Left renal cortex interstitium (tissue), 4 donors: ENCODE results near the gene EHBP1. TPM values are rescaled to one million over a fixed set of nuclear protein-coding genes. Genes with fewer than 3 reads are reported as not detected.
A peak's percentile ranks its signal among the peaks of the same experiment; 100 is the strongest.

ENCODE experiments used
- DNase-seq, 4 donors: peaks; one replicate each; pipeline ENCODE4 v3.0.0-alpha.2; 2013; ENCODE audit warnings: low read depth in 4 of 4, low spot score in 2 of 4, missing footprints in 1 of 4
- polyA plus RNA-seq, 4 donors: library from polyadenylated mRNA; unstranded; fragments of 120-200 nt; gene quantifications; one replicate each; pipeline ENCODE4 v1.2.1, GENCODE V29; 2013; ENCODE audit not compliant: insufficient read length in 4 of 4

The EHBP1 gene
- polyA plus RNA-seq, 4 donors: 40.8 to 55.7 (median 46.5) TPM

DNA sequence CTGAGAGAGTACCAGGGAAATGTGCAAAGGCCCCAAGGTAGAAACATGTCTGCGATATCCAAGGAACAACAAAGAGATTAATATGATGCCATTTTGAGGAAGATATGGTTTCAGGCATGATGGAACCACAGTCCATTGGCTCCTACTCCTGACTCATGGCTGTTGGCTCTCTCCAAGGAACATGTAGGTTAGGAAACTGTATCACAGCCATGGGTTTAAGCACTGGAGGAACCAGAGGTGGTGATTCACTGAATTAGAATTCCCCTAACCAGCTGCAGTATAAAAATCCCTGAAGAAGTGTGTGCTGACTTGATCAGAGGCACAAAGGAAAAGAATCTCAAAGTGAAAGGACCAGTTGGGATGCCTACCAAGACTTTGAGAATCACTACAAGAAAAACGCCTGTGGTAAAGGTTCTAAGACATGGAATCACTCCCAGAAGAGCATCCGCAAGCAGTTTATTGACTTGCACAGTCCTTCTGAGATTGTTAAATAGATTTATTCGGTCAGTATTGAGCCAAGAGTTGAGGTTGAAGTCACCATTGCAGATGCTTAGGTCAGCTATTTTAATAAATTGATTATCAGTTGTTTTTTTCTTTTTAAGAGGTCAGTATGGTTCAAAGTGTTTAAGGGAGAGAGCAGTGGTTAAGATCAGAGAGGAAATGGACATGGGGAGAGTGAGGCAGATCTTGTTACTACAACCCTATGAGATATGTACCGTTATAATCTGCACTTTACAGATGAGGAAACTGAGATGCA is 234.4 kb downstream of the EHBP1 start:
- no peak for DNase-seq

DNA sequence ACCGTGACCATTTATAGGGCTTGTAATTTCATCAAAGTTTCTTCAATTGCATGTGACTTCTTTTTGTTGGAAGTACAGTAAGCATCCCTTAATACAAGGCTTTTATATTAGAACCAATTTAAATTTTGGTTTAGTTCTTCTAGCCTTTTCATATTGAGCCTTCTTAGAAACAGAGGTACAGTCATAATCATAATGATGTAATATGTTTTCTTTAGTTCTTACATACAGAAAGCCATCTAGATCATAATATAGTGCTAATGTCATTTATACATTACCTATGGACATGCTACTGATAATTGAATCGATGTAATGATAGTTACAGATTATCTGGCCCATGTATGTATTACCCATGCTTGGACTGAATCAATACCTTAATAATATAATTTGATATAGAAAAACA is 235.2 kb downstream of the EHBP1 start:
- DNase-seq: no peak

DNA sequence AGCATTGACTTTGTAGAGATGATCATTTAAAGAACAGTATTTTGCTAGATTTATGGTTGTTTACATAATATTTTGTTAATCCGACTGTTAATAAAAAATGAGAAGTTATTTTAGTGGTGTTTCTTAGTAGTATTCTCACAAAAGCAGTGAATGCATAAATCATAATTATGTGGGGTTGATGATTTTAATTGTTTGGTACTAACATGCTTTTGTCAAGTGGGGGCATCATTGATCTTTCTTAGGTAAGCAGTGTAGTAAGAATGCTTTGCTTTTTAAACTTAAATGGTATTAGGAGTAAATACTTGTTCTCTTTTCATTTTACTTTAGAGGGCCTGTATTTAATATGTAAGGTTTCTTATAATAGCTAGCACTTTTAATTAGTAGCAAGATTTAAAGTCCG is 235.9 kb downstream of the EHBP1 start:
- DNase-seq: no peak

DNA sequence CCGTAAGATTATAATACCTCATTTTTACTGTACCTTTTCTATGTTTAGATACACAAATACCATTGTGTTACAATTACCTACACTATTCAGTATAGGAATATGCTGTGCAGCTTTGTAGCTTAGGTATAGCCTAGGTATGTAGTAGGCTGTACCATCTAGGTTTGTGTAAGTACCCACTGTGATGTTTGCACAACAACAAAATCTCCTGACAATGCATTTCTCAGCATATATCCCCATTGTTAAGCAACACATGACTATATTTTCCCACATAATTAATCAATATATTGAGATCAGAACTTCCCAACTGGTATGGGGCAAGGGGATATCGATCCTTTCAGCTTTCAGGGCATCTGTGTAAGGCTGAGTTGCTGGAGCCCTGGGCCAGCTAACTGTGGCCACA is 238.8 kb downstream of the EHBP1 start:
- DNase-seq: no peak

DNA sequence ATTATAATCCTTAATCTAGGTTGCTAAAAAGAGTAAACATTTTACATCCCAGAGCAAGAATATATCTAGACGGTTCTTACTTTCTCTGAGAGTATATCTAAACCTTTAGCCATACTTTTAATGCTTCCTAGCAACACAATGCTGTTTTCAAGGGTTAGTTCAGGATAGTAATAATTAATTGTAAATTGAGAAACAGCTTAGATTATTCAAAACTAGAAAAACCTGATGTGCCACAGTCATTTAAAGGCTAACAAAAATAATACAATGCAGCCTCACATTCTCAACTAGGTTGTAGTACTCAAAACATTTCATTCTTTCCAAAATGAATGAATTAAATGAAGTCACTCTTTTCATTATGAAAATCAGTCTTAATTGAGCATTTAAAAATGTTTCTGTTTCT is 241.9 kb downstream of the EHBP1 start:
- no peak for DNase-seq

DNA sequence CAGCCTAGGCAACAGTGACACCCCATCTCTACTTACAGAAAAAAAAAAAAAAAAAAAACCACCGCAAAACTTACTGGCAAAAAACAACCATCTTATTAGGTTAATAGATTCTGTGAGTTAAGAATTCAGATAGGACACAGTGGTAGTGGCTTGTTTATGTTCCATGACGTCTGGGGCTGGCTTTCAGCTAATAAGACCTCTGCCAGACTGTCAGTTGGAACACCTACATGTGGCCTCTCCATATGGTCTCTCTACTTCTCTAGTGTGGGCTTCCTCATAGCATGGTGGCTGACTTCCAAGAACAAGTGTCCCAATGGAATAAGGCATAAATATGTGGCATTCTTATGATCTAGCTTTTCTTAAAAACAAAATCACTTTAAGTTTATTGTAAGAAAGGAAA is 251.1 kb downstream of the EHBP1 start:
- no peak for DNase-seq

DNA sequence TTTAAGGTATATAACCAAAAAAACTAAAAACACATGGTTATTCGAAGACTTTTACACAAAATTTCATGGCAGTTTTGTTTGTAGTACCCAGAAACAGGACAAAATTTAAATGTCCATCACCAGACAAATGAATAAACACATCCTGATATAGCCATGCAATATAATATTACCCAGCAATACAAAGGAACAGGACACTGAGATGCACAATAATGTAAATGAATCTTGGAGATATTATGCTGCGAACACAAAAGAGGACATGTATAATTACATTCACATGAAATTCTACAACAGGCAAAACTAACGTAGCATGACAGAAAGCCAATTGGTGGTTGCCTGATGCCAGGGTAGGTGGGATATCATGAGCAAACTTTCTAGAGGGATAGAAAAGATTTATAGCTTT is 252.7 kb downstream of the EHBP1 start:
- no peak for DNase-seq

DNA sequence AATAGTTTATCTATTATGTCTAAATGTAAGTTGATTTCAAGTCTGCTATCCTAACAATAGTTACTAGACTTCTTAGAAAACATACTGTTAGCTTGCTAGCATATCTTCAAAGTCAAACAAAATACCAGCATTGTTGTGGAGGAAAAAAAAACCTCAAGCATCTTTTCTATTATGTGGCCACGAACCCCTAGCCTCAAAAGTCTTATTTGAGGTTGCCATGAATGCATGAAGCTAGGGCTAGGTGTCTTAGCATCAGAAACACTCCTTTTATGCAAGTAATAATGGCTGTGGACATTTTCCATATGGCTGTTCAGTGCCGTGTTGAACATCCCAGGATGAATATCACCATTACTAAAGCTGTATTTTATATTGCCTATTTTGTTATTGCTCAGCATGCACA is 258.5 kb downstream of the EHBP1 start:
- no peak for DNase-seq

DNA sequence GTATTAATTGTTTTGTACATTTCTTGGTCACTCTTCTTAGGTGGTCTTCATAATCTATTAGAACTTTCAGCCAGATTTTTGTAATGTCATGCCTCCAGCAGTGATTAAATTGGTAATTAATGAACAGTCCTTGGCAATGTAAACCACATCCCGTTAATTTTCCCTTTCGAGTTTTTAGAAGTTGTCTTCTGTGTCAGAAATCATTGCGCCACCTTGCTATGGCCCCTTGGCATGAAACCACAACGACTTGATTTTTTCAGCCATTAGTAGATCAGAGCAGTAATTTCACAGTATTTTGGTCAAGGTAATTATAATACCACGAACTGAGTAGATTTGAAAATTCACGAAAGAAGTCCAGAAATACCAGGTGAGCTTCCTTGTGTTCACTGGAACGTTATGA is 259.2 kb downstream of the EHBP1 start:
- no peak for DNase-seq

DNA sequence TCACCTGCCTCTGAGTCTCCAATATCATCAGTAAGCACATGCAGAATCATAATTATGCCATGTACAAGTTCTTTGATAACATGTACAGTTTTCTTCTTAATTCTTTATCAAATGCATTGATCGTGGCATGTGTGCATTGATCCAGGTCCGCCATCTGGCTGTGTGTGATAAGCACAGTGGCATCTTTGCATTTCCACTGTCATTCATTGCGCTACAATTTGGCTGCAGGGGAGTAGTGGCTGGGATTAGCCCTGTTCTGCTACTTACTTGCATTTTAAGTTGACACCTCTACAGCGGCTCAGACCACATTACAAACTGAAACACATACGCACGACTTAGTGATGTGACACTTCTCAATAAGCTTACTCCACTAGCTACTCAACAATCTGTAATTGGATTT is 261.5 kb downstream of the EHBP1 start:
- DNase-seq: no peak

DNA sequence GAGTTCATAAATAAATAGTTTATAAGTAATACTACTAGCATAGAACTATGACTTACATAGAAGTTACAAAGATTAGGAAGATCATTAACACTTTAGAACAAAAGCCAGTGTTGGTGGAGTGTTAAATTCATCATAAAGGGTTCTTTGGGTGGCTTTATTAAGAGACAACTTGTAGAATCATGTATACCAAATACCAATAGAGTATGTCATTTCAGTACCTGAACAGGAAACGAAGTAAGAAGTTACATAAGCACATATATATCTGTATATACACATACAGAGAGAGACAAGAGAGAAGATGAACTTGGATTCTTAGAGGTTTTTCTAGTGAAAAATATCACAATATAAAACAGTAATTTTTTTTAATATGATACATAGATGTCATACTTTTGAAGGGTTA is 262.7 kb downstream of the EHBP1 start:
- no peak for DNase-seq

DNA sequence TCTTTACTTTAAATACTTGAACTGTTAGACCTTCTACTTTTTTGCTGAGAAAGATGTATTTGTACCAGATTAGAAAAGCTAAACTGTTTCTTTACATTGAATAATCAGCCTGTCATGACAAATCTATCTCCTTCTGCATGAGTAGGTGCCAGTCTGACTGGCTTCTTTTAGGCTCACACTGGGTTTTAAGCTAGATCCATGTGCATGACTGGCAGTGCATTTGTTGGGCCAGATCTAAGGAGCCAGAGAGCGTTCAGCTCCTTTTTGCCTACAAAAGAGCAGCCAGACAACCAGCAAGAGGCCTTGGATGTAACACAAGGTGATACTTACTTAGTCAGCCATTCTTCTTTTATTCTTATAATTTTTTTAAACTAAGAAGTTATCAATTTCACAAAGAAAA is 263.2 kb downstream of the EHBP1 start:
- DNase-seq: no peak

DNA sequence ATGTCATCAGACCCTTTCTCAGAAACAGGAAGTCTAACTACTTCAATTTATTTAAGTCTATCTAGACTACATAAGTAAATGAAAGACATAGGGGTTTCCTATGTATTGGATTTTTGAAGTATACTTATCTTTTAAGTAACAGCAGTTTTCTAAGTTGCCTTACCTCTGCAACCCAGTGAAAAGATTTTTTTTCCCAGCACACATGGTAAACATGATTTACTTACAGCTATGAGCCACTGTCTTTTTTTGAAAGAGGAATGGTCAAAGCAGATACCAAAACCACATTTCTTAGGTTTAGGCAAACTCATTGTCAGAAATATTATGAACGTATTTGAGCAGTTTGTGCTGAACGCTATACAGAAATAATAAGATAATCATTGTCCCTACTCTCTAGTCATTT is 266.4 kb downstream of the EHBP1 start:
- no peak for DNase-seq

DNA sequence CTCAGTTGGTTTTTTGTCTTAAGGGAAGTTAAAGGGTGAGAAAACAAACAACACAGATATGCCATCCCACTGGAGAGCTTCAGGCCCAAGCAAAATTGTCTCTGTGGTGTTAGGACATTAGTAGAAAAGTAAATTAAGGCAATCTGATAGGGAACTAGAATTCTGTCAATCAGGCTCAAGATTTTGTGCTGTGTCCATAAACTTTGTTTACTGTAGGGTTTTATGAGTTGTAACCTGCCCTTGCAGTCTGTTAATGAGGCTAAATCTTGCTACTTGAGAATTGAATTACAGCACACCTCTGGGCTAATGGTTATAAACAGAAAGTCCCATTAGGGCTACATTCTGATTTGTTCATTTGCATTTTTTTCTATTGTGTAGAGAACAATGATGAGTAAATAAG is 267.1 kb downstream of the EHBP1 start:
- no peak for DNase-seq

DNA sequence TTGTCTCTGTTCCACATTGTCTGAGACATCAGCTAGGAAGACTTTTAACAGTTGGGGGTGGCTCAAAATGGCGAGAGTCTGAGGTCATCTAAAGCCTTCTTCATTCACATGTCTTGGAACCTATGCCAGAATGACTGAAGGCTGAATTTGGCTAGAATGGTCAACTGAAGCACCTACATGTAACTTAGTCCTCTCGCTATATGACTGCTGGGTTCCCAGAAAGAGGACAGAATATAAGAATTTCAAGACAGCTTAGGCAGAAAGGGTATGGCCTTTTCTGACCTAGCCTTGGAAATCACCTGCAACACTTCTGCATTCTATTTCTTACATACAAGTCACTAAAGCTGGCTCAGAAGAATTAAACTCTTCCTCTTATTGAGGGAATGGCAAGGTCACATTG is 269.5 kb downstream of the EHBP1 start:
- no peak for DNase-seq

DNA sequence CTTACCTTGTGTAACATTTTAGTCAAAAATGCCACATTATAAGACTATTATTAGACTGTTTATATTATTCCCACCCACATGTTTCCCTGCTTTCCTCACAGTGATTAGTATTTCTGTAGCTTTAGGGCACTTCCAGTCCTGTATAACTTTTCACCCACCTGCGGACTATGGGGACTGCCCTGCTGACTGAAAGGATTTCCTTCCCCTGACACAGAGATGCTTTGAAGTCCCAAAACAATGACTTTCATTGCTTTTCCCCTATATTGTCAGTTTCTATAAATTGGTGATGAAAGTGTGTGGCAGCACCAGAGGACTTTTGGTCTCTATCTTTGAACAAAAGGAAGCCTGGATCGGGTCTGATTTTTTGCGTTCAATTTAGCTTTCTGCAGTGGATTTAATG is 286.1 kb downstream of the EHBP1 start:
- no peak for DNase-seq

DNA sequence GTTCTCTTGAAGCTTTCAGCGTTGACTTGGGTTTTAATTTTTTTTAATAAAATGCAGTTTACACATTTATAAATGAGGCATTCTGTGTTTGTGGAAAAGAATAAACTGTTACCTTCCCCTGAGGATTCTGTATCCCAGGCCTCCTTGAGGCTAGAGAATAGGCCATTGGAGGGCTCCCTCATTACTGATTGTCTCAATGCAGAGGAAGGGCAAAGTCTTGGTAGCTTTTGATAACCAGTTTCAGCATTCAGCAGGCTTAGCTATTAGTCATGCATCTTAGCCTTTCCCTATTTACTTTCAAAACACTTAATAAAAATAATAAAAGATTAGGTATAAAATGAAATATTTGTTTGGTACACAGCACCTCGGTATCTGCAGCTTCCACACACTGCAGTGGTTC is 287.0 kb downstream of the EHBP1 start:
- no peak for DNase-seq

DNA sequence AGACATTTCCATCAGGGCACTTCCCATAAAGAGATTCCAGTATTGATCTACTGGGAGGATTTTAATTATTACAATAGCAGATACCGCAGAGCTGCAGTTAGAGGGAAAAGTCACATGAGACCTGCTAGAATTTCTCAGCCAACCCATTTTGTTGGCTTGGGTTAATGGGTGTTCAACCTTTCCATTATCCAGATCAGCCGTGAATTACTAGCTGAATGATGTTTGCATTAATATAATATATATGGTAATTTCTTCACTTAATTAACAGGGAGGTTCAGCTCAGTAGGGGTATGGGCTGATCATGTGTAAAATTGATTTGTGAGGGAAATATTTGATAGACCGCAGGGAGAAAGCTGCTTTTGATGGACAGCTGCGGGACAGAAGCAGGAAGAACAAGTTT is 288.7 kb downstream of the EHBP1 start:
- DNase-seq: no peak

DNA sequence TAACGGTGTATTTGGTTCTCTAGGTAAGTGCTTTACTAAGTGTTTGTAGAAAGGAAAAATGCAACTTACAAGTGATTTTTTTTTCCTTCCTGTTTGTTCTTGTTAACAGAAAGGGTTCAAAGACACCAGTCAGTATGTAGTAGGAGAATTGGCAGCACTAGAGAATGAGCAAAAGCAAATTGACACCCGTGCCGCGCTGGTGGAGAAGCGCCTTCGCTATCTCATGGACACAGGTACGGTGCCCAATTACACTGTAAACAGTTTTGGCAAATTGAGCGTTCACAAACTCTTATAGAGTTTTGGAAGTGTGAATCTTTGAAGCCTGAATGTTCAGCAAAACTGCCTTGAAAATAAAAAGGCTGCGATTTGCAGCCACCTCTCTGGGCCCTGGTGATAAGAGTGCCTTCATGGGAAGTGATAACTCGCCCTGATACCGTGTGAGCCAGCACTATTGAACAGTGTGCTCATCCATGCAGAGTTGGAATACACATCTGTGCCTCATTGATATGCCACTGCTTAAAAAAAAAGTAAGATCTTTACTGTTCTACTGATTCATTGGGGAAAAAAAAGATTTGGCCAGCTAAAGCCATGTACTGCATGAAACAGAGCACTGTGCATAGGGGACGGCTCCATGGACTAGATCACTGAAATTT is 291.1 kb downstream of the EHBP1 start:
- no peak for DNase-seq

DNA sequence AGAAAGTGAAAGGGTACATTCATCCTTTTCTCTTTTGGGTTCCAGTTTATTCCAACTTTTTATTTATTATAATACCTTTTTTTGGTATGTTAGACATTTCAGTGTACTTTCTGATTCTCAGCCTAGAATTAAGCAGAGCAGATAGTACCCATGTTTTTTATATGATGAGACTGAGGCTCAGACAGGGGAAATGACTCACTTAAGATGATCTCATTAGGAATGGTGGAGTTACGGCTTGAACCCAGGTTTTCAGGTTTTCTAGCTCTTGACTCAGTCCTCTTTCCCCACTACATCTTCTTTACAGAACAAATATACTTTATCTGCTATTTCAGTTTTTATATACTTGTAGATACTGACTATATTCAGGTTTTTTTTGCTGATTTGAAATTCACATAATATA is 293.4 kb downstream of the EHBP1 start:
- no peak for DNase-seq

DNA sequence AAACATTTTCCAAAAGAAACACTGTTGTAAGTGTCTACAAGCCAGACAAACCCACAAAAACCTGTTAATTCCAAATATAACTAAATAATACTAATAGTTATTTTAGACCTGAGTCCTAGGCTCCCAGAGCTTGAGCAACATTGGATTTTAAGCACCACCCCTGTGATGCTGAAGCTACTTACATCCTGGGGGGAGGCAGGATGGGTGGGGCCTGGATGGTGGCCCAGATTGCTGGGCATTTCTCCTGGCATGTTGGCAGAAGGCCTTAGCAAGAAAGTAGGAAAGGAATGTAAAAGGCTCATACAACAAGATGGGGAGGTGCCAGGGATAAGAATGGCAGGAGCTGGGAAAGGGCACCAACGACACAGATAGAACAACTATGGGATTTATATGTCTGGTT is 294.4 kb downstream of the EHBP1 start:
- DNase-seq: no peak

DNA sequence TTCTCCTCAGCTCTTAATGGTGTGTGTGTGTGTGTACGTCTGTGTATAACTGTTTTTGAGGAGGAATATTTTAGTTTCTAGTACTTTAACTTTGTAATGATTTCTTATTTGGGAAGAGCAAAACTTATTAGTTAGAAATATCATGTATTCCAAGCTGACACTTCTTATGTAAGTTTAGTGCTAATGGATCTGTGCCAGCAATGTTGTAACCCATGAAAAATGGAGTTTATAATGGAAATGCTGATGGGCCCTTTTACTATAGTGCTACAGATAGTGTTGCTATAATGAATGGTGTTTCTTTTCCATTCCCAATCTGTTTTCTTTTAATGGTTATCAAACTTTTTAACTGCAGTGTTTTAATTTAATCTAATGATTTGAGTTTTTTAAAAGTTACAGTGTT is 295.3 kb downstream of the EHBP1 start:
- peak in 3 of 4 donors; percentile 1 to 4 (median 2) for DNase-seq

DNA sequence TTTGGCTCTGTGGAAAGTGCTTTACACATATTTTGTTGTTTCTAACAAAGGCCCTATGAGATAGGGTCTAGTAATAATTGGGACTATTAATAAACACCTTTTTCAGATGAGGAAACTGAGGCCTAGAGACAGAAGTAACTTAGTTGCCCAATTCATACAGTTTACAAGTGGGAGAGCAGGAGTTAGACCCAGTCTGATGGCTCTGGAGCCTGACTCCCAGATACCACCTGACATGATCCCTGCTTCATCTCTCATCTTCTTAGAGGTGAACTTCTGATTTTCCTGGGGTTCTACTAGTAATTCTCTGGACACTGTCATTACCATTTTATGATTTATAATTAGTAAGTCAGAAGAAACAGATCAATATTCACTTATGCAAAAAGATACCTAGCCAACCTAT is 296.1 kb downstream of the EHBP1 start:
- DNase-seq: no peak
